Stimulated activated CD4-positive, alpha-beta T cell treated with anti-CD3 and anti-CD28 coated beads, Interleukin-2, amount 100 ng/mL, for 48 hours (primary cell): ENCODE data around the gene MYO1G.

Source experiments
- DNase-seq, 2 donors: peaks; one replicate each; pipeline ENCODE4 v3.0.0-alpha.2; 2020

The MYO1G gene

DNA sequence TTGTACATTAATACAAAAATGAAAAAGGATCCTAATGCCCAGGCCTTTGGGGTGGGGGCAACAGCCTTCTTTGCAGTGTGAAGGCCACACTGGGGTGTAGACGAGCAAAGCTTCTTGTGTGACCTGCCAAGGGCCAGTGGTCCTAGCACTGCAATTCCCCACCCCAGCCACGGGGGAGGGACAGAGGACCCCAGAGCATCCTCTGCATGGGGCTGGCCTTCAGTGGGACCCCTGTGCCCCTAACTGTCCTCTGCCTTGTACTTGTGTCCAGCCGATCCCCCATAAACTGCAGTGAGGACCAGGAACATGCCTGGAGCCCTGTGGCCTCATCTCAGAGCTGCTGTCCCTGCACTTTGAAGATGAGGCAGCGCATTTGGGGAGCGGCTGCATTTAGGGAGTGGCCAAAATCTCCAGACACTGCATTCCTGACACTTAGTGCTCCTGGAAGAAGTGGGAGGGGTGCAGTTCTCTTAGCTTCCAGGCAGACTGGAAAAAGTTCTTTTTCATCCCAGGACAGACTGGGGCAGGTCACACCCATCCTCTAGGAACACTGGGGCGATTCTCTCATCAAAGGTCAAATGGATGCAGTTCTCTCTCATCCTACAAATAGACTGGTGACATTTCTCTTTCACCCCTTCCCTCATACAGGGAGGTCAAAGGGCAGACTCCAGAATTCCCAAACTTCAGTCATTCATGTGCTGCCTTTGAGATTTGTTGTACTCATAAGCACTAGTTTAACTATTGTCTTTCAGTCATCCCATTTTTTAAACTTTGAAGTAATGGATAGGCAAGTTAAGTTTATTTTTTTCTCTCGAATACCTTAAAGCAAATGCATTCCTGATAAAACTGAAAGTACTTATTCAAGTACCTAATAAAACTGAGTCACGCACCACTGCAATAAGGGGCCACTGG lies 922 bp upstream of the MYO1G start:
- no peak for DNase-seq

DNA sequence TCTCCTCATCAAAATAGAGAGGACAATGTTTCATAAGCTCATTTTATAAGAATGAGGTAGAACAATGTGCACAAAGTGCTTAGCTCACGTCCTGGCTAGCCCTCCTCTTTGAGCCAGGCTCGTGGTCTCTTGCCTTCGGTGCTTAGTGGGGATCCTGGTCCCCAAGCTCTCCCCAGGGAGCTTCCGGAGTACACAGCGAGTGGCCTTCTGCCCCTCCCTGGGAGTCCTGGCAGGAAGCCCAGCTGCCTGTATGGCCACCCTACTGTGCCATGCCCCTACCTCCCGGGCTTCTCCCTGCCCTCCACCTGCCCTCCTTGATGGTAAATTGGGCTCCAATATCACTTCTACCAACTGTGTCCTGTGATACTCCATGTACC lies 868 bp downstream of the MYO1G start:
- DNase-seq: no peak

GRCh38 chr7:44977304-44977958 lies 1.4 kb downstream of the MYO1G start:
- DNase-seq: peak; percentile 62 to 72

DNA sequence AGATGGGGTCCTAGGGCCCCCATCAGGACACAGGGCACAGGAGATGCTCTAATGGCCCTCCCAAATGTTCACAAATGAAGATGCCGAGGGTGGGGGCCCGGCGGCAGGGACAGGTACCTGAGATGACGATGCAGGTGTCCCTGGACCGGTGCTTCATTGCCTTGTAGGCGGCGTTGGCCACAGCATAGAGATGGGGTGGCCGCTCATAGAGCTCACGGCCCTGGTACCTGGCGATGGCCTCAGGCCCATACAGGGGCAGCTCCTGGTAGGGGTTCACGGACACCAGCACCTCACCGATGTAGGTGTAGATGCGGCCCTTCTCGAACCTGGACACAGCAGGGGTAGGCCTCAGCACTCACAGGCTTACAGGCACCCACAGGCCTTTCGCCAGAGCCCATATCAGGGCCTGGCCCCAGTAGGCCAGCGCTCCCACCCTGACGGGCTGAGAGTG lies 2.0 kb downstream of the MYO1G start:
- DNase-seq: no peak

GRCh38 chr7:44976040-44976745 lies 2.6 kb downstream of the MYO1G start:
- DNase-seq: no peak

- DNase-seq: no peak
Measured at GRCh38 chr7:44975331-44976039, 3.3 kb downstream of the MYO1G start.

DNA sequence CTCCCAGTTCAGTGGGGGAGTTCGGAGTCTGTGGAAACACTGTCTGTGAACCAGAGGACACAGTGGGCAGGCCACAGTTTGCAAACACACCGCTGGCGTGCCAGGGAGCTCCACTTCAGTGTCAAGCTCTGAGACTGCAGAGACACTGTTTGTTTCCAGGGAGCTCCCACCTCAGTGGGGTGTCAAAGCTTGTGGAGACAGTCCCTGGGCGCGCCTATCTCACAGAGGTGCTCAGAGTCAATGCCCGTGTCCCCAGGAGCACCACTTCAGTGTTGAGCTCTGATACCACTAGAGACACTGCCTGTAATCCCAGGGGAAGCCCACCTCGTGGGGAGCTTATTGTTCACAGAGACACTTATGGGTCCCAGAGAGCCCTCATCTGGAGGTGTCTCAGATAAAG lies 4.3 kb downstream of the MYO1G start:
- DNase-seq: no peak

DNA sequence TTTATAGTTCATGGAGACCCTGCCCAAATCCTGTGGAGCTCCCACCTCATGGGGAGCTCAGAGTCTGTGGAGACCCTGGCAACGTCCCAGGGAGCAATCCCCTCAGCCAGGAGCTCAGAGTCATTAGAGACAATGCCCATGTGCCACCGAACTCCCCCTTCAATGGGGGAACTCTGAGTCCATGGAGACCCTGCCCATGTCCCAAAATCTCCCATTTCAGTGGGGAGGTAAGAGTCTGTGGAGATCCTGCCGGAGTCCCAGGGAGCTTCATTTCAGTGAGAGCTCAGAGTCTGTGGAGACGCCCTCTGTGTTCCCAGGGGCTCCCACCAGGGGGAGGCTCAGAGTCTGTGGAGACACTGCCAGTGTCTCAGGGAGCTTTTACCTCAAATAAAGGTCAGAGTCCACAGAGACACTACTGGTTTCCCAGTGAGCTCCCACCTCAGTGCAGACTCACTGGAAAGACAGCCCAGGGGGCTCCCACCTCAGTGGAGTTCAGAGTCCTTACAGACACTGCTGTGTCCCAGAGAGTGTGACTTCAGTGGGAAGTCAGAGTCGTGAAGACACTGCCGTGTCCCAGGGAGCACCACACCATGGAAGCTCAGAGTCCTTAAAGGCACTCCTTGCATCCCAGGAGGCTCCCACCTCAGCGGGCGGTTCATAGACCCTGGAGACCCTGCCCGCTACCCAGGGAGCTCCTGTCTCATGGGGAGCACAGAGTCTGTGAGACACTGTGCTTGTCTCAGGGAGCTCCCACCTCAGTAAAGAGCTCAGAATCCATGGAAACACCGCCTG lies 5.0 kb downstream of the MYO1G start:
- DNase-seq: no peak

DNA sequence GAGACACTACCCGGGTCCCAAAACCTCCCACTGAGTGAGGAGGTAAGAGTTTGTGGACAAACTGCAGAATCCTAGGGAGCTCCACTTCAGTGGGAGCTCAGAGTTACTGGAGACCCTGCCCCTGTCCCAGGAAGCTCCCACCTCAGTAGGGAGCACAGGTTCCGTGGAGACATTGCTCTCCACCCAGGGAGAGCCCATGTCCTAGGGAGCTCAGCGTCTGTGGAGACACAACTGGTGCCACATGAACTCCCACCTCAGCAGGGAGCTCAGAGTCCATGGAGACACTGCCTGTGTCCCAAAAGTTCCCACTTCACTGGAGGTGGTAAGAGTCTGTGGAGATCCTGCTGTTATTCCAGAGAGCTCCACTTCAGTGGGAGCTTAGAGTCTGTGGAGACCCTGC lies 6.3 kb downstream of the MYO1G start:
- DNase-seq: no peak

DNA sequence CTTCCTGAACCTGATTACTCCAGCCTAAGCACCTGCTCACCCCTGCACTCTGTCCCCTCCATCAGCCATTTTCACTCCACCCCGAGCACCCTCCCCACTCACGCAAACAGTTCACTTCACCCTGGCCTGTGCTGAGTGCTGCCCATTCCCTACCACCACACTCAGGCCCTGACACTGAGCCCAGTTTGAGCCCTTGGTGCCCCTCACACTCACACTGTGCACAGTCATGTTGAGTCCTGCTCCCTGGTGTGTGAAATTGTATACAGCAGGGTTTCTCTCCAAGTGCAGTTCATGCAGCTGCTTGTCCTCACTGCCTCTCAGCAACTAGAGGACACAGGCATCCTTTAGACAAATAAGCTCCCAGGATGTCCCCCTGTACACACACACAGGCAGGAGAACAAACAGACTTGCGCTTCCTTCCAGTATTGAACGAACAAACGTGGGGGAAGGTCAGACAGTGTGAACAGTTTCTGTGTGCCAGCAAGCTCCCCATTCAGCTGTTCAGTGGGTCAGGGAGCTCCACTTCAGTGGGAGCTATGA lies 6.8 kb downstream of the MYO1G start:
- no peak for DNase-seq

DNA sequence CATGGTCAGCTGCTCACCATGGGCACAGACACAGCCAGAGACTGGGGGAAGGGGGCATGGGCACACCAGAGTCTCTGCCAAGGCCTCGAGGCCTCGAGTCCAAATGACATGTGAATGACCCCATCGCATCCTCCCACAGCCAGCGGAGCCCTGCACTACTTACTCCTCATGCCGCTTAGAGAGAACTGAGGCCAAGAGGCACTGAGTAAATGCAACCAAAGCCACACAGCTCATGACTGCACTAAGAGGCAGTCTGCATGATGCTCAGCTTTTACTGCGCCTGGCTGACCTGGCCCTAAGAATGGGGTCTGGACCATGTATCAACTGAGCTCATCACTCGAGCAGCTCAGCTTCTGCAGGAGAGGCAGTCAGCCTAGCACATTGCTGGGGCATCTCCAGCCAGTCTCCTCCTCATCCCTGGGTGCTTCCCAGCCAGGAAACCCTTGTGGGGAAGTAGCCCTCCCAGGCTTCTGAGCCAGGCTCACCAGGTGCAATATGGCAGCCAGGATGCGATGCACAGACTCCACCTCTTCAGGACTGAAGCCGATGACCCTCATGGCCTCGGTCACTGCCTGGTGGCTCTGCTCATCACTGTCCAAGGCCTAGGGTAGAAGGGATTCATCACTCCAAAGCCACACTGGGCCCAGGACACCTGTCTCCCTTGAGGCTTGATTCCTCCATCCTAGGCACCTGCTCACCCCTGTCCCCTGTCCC lies 7.5 kb downstream of the MYO1G start:
- no peak for DNase-seq

DNA sequence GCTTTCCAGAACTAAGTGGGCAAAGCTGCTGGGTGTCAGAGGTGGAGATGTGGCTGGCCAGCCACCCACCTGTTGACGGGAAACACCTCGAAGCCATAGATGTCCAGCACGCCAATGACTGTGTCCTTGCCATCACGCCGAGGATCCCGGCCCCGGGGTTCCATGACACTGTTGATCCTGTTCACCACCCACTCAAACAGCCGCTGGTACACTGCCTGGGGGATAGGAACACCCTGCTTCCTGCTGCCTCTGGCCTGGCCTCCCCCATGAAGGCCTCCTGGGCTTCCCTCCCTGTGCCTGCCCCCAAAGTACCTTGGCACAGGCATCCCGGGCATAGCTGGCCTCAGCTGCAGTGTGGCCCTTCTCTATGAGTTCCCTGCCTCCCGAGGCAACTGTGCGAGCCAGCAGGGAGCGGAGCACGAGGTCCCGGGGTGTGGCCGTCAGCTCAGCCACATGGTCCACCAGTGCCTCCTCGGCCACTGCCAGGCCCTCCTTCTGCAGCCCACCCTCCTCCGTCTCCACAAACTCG lies 8.2 kb downstream of the MYO1G start:
- DNase-seq: no peak

- no peak for DNase-seq
Measured at GRCh38 chr7:44969701-44970522, 8.9 kb downstream of the MYO1G start.

DNA sequence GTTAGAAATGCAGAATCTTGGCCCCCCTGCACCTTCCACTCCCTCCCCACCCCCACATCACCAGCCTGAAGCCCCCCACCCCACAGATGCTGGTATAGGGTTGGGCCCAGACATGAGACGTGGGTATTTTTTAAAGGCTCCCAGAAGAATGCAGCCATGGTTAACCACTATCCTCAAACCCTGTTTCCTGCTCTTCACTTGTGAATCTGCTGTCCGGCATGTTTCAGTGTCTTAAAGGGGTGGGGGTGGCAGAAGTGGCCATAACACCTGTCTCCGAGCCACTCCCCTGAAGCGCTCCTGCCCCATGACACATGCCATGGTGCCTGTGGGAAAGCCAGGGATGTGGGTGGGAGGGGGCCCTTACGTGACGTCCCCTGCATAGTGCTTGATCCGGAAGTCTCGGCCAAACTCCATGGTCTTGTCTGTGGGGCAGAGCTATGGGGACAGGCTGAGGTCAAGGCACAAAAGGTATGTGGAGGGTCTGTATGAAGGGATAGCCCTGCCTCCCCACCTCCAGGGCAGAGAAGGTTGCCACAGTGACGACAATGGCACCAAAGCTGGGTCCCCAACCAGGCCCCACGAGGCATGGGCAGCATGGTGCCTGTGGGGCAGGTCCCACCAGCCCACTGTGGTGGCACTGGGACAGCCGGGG lies 9.6 kb downstream of the MYO1G start:
- DNase-seq: no peak

DNA sequence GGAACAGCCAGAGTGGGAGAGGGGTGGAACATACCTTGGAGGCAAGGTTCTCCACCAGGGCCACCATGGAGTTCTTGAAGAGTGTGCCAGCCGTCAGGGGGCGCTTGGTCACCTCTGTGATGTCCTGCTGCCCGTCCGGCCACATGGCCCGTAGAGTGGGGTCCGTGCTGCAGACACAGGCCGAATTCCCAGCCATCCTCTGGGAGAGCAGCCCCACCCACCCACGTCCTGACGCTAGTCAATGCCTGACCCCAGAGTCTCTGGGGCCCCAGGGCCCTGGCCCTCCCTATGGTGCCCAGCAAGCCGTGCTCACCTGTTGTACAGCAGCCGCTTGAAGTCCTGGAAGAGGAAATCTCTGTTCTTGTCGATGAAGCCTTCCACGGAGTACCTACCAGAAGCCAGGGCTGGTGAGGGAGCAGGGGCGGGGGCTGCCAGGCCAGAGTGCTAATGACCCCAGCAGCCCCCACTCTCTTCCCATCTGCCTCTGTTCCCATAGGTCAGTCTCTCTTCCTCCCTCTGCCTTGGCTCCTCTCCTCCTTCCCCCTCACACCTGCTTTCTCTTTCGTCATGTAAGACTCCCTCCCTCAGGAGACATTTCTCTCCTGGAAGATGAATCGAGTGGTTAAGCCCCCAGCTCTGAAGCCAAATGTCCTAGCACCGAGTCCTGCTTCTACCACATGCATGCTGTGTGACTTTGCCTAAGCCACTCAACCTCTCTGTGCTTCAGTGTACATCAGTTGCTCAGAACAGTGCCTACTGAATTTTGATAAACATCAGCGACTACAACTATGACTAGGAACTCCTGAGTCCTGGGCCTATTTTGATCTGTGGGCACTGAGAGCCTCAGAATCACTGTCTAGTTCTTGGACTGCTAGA lies 11.0 kb downstream of the MYO1G start:
- no peak for DNase-seq

DNA sequence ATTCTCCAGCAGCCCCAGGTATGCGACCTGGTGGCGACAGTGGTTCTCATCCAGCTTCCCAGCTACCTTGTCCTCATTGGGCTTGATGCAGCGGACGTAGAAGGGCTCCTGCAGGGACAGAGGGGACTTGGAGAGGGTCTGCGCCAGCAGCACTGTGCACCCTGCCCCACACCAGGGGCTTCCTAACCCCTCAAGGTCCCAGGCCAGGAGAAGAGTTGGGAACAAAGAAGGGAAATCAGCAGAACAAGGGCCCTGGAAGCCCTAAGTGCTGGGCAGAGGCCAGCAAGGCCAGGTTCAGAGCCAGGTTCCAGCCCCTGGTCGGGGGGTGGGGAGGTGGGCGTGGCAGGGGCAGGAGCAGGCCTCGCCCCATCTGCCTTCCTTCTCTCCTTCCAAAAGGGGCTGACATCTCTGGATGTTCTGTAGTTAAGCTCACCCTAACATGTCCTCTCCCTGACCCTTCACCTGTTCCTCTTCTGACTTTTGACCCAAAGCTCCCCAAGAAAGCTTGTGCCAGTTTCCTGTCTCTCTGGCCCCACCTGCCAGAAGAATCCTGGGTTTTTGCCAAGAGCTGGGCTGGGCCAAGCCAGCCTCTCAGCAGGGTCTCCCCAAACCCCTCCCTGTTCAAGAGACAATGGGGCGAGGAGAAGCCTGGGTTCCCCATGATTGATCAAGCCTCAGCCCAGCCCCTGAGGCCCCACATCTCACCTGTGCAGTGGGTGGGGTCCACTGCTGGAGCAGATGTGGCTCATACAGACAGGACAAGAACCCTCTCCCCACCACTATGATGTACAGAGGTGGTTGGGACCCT lies 11.9 kb downstream of the MYO1G start:
- no peak for DNase-seq

GRCh38 chr7:44965937-44966730 lies 12.7 kb downstream of the MYO1G start:
- no peak for DNase-seq
